Measurements from ENCODE around the gene MAD2L2. TPM values are rescaled to one million over a fixed set of nuclear protein-coding genes. Genes with fewer than 3 reads are reported as not detected.

MAD2L2 gene
- total RNA-seq = 22.3 and 32.0 TPM in 2 replicates

DNA sequence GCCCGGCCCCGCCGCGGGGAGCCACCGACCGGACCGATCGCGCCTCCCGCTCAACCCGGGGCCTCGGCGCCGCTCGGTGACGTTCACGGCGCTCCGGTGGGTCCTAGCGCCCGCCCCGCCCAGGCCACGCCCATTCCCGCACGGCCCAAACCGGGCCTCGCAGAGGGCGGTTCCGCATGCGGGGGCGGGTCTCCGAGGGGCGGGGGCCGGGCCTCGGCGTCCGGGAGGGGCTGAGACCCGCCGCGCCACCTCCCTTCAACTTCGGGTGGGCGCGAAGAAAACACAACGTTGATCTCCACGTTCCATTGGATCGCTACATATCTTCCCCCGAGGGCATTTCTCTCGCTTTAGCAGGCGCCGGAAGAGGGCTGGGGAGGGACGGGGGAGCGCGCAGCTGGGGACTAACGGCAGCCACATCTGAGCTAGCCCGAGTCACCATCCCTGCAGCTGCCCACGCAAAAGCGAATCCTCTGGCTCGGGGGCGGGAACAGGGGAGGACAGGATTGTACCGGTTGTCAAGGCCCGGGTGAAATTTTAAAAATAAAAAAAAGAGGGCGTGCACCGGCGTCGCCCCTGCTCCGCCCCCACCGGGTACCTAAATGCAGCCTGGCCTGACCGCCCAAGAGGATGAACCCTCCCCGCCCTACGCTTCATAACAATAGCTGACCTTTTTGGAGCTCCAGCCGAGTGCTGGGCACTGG, at the start of gene MAD2L2:
Gene MAD2L2, minus strand, starts transcription at position 78 of the 701 bp plus-strand sequence. CDS start 547 bp downstream, outside the sequence.

DNA sequence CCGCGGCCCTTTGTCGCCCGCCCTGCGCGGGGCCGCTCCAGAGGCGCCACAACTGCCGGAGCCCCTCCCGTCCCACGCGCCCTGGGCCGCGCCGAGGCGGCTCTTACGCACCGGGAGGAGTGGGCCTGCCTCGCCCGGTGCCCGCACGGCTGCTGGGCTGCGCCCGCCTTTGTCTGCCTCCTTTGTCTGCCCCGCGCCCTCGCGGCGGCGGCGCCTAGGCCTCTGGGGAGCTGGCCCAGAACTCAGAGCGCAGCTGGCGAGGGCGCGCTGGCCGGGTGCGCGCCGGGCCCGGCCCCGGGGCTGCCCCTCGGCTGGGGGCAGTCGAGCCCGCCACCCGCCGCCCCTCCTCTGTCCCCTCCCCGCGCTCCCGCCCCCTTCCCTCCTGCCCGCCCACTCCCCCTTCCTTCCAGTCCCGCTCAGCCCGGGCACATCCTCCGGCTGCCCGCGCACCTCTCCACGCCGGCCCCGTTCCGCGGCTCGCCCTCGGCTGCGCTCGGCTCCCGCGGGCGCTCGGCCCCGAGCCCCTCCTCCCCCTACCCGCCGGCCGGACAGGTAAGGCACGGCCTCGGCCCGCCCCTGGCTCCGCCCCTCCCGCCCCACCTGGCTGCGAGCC, 10.5 kb upstream of the MAD2L2 start, which contains the start of gene DRAXIN:
Gene DRAXIN, plus strand, starts transcription at position 409 of the 613 bp plus-strand sequence. CDS start 14,549 bp downstream, outside the sequence.

DNA sequence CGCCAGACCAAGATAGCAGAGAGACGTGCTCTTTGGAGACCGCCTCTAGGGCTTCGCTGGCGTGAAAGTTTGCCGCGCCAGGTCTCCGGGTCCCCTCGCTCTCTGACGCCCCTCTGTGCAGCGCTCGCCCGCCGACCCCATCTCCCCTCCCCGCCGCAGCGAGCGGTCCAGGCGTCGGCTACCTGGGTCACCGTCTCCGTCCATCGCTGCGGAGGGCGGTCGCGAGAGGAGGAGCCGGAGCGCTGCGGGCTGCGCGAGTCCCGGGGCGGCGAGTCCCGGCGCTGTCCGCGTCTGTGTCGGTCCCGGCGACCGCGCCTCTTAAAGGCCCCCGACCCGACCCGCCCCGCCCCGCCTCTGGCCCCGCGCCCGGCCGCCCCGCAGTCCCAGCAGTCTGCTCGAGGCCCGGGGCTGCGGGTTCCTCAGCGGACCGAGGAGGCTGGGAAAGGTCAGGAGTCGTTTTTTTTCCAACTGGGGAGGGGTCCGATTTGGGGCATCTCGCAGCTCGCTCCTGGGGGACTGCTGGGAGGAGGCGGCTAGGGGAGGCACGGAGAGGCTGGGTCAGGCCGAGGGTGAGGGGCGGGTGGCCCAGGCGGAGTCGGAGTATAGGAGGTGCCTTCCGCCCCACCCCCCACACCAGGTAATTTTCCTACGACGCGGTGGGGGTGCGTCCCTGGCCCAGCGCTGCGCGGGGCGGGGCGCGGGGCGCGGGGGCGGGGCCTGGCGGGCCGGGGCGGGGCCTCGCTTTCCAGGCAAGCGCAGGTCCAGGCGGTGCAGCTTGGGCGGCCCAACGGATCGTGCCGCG, 26.6 kb downstream of the MAD2L2 start, which contains the start of the genes FBXO2 and FBXO44:
Gene FBXO2, minus strand, starts transcription at position 293 of the 802 bp plus-strand sequence. Its CDS starts 89 bp downstream, at position 204.
Gene FBXO44, plus strand, starts transcription at position 741 of the 802 bp plus-strand sequence. CDS start 959 bp downstream, outside the sequence.

Other genes with a start within 250 kb of the MAD2L2 start
- not detected in 2 replicates for gene DISP3, start 202.0 kb downstream of the MAD2L2 start, total RNA-seq
- gene FBXO2, start 26.7 kb downstream of the MAD2L2 start, total RNA-seq = 1.8 and 2.4 TPM in 2 replicates
- gene FBXO44, start 26.3 kb downstream of the MAD2L2 start, total RNA-seq = 24.3 and 25.8 TPM in 2 replicates
- 8.6 and 8.9 TPM in 2 replicates for gene FBXO6, start 16.9 kb downstream of the MAD2L2 start, total RNA-seq
- gene DRAXIN, start 10.6 kb upstream of the MAD2L2 start, total RNA-seq = under 0.01 TPM in 1 of 2 replicates, not detected in the other
- gene AGTRAP, start 55.0 kb upstream of the MAD2L2 start, total RNA-seq = 51.0 and 53.2 TPM in 2 replicates
- gene C1orf167, start 81.0 kb upstream of the MAD2L2 start, total RNA-seq = 0.32 TPM in 1 of 2 replicates, not detected in the other
- gene MTHFR, start 124.8 kb upstream of the MAD2L2 start, total RNA-seq = 30.4 and 37.6 TPM in 2 replicates
- 25.0 and 28.5 TPM in 2 replicates for gene CLCN6, start 125.0 kb upstream of the MAD2L2 start, total RNA-seq
- gene NPPA, start 166.6 kb upstream of the MAD2L2 start, total RNA-seq = not detected in 2 replicates
- gene NPPB, start 177.8 kb upstream of the MAD2L2 start, total RNA-seq = not detected in 2 replicates
- gene KIAA2013, start 245.3 kb upstream of the MAD2L2 start, total RNA-seq = 73.2 and 78.7 TPM in 2 replicates